Liver (tissue), 3 donors: Measurements from ENCODE around the gene EFNA3.

Experiments used
- CTCF ChIP-seq: fragments of 150-350 bp; IDR thresholded peaks from 2 replicates; pipeline ENCODE4 v1.5.1; 2017; ENCODE audit warnings: improper control_type of control experiment, low read depth, low read length; ENCODE audit not compliant: missing input control
- FOXA1 ChIP-seq: IDR thresholded peaks from 2 replicates; pipeline ENCODE4 v1.6.1; 2016; ENCODE audit warnings: antibody characterized with exemption
- GABPA ChIP-seq, 2 donors: IDR thresholded peaks in 1 of 2; conservative IDR thresholded peaks in 1 of 2; 2 replicates each; pipeline ENCODE4 v1.6.1; 2016; ENCODE audit warnings: antibody characterized with exemption in 2 of 2, mild to moderate bottlenecking in 1 of 2, moderate library complexity in 1 of 2
- MAX ChIP-seq: IDR thresholded peaks from 2 replicates; pipeline ENCODE4 v1.6.1; 2016; ENCODE audit warnings: antibody characterized with exemption
- RAD21 ChIP-seq, 2 donors: IDR thresholded peaks; 2 replicates each; pipeline ENCODE4 v1.6.1; 2016; ENCODE audit warnings: antibody characterized with exemption in 2 of 2, mild to moderate bottlenecking in 2 of 2
- REST ChIP-seq: IDR thresholded peaks from 2 replicates; pipeline ENCODE4 v1.6.1; 2016; ENCODE audit warnings: antibody characterized with exemption, mild to moderate bottlenecking
- SP1 ChIP-seq: IDR thresholded peaks from 2 replicates; pipeline ENCODE4 v1.6.1; 2018; ENCODE audit warnings: antibody characterized with exemption, mild to moderate bottlenecking
- donor health status: healthy.
- donor health status: healthy.

- TF ChIP-seq CTCF = no peak
- no peak for TF ChIP-seq SP1
- no peak for TF ChIP-seq GABPA (IDR thresholded peaks at IDR 0.05 in 1 of 2, conservative IDR thresholded peaks at IDR 0.05 in 1 of 2)
- TF ChIP-seq REST = no peak
- TF ChIP-seq RAD21 (IDR thresholded peaks at IDR 0.05) = no peak
- TF ChIP-seq MAX = no peak
- no peak for TF ChIP-seq FOXA1
Measured at GRCh38 chr1:155060736-155061135, 17.9 kb upstream of the EFNA3 start.
